Measurements from ENCODE around the gene GNG13. TPM values are rescaled to one million over a fixed set of nuclear protein-coding genes. Genes with fewer than 3 reads are reported as not detected.

GNG13 gene
- total and polyA plus RNA-seq, 9 of the 15 experiments (the other 6 are each of a cell fraction or from before 2014, with no cell fraction given) = not detected

GRCh38 chr16:820748-821147 lies 20.2 kb upstream of the GNG13 start:
- CTCF ChIA-PET (ENCODE audit: low intra/inter-chr PET ratio) = no interaction called here
- peaks cover 59 to 95% of the 10 kb centered on the region in 2 experiments for H3K27me3 ChIP-seq (ENCODE audit: control insufficient read depth in 2 of 2, insufficient read depth in 2 of 2, low read length in 2 of 2)
- TF ChIP-seq ZNF75A (CRISPR knock-in tag; IDR thresholded peaks at IDR 0.05) (no peak), RBM14 (IDR thresholded peaks at IDR 0.05; ENCODE audit: borderline replicate concordance, insufficient read depth, low read depth, low read length) (no peak), PHF20 (IDR thresholded peaks at IDR 0.05; ENCODE audit: partially characterized antibody) (no peak), ZNF592 (IDR thresholded peaks at IDR 0.05) (no peak), ZNF79 (CRISPR knock-in tag; IDR thresholded peaks at IDR 0.05; ENCODE audit: low read depth) (no peak), FOXA1 (IDR thresholded peaks at IDR 0.05; ENCODE audit: borderline replicate concordance) (no peak), KAT7 (CRISPR knock-in tag; IDR thresholded peaks at IDR 0.05; ENCODE audit: borderline replicate concordance) (no peak), RREB1 (CRISPR knock-in tag; IDR thresholded peaks at IDR 0.05) (no peak), CTCFL (IDR thresholded peaks at IDR 0.05; ENCODE audit: borderline replicate concordance, insufficient read depth, low read depth, low read length, poor library complexity, severe bottlenecking) (no peak), TAF15 (IDR thresholded peaks at IDR 0.05; ENCODE audit: low read depth, low read length) (no peak)

More at GRCh38 chr16:820748-821147, 20.2 kb upstream of the GNG13 start:
- DNase-seq (ENCODE audit: extremely low read depth in 1 of 4, low spot score in 3 of 4) = no peak
- intact Hi-C loops (cut with micrococcal nuclease) (no loop called here), in situ Hi-C loops (cut with MboI) (no loop called here)
- Histone ChIP-seq H4K20me1 (replicated peaks; ENCODE audit: control insufficient read depth, insufficient read depth, low read length) (no peaks in the 10 kb centered on the region), H3K27ac (ENCODE audit: extremely low read depth, low read depth, low read length) (no peak overlapping the region), H3K79me2 (ENCODE audit: control insufficient read depth, insufficient read depth, low read length) (no peaks in the 10 kb centered on the region), H3K4me2 (ENCODE audit: insufficient read depth, low read length) (no peak overlapping the region), H3K36me3 (ENCODE audit: control insufficient read depth, insufficient read depth, low read length) (no peaks in the 10 kb centered on the region), H2AFZ (ENCODE audit: low read depth, low read length) (no peak overlapping the region), H3K9me3 (replicated peaks; ENCODE audit: control insufficient read depth, insufficient read depth, low read depth, low read length) (no peaks in the 10 kb centered on the region; the same call in 1 of the 2 replicates), H3K9me1 (ENCODE audit: control insufficient read depth, insufficient read depth, low read length) (no peaks in the 10 kb centered on the region), H3K4me1 (replicated peaks in 1 of 2; ENCODE audit: control insufficient read depth in 2 of 2, insufficient read depth in 2 of 2, low read length in 2 of 2) (peaks cover 0 to 41% of the 10 kb centered on the region in 2 experiments; a peak in 2 of 5 replicates), H3K4me3 (no peak overlapping the region), H3K9ac (ENCODE audit: insufficient read depth in 1 of 2, low read depth in 2 of 2, low read length in 2 of 2) (no peak overlapping the region)
- WGBS (ENCODE audit: insufficient coverage, low coverage, missing lambda C conversion rate) = 12% methylated on average over 12 of the region's 12 CpGs
- no peak for FAIRE-seq
- BruUV-seq (replicated peaks) = no TSS peak
- POLR2A ChIA-PET = interaction anchor here (2.0 kb wide), 1 partner anchor 12 kb away, joined by 5 read pairs; no protein-coding TSS in a partner anchor
- no peak for ATAC-seq

All from K562 (cell line).